ENCODE data around the gene FBN1.

- TF ChIP-seq CTCF (IDR thresholded peaks at IDR 0.05) (no peak), EZH2 (IDR thresholded peaks at IDR 0.05) (no peak), EZH2phosphoT487 (IDR thresholded peaks at IDR 0.05) (no peak)
Measured at GRCh38 chr15:48415036-48415886, 230.2 kb downstream of the FBN1 start.

All from neural progenitor cell (in vitro differentiated cells).